GM21619 (cell line): ENCODE data around the gene FZD2.
"Not testable (repeated sequence)": the region's sequence is repeated elsewhere in the genome, so short reads cannot be mapped to it uniquely, and the experiment has no call there.

ENCODE experiments used
- ATAC-seq: cut with Tn5 transposase; IDR thresholded peaks from one replicate; pipeline ENCODE4 v1.9.1; 2021; ENCODE audit not compliant: unreplicated experiment

The FZD2 gene

GRCh38 chr17:44575403-44575802 is 18.1 kb downstream of the FZD2 start:
- ATAC-seq = no peak

- ATAC-seq = no peak
Measured at GRCh38 chr17:44578947-44579346, 21.7 kb downstream of the FZD2 start.

- ATAC-seq = no peak
Measured at GRCh38 chr17:44581868-44582267, 24.6 kb downstream of the FZD2 start.

- ATAC-seq = no peak
Measured at GRCh38 chr17:44584443-44584842, 27.2 kb downstream of the FZD2 start.

- ATAC-seq = no peak
Measured at GRCh38 chr17:44585315-44585714, 28.0 kb downstream of the FZD2 start.

- no peak for ATAC-seq
Measured at GRCh38 chr17:44587339-44587738, 30.1 kb downstream of the FZD2 start.

GRCh38 chr17:44589316-44590071 is 32.2 kb downstream of the FZD2 start:
- ATAC-seq = no peak

- not testable (repeated sequence) for ATAC-seq
Measured at GRCh38 chr17:44590072-44590462, 32.8 kb downstream of the FZD2 start.

- ATAC-seq = not testable (repeated sequence)
Measured at GRCh38 chr17:44590762-44591161, 33.5 kb downstream of the FZD2 start.

- no peak for ATAC-seq
Measured at GRCh38 chr17:44591206-44591605, 33.9 kb downstream of the FZD2 start.

GRCh38 chr17:44593156-44593555 is 35.9 kb downstream of the FZD2 start:
- no peak for ATAC-seq

GRCh38 chr17:44595216-44595775 is 38.0 kb downstream of the FZD2 start:
- no peak for ATAC-seq

GRCh38 chr17:44598329-44598728 is 41.0 kb downstream of the FZD2 start:
- ATAC-seq = no peak

GRCh38 chr17:44598932-44599297 is 41.6 kb downstream of the FZD2 start:
- no peak for ATAC-seq

GRCh38 chr17:44599298-44600175 is 42.3 kb downstream of the FZD2 start:
- no peak for ATAC-seq

- no peak for ATAC-seq
Measured at GRCh38 chr17:44601539-44601938, 44.3 kb downstream of the FZD2 start.

GRCh38 chr17:44601973-44602372 is 44.7 kb downstream of the FZD2 start:
- ATAC-seq = no peak

GRCh38 chr17:44602390-44602789 is 45.1 kb downstream of the FZD2 start:
- no peak for ATAC-seq

- no peak for ATAC-seq
Measured at GRCh38 chr17:44602970-44603369, 45.7 kb downstream of the FZD2 start.

- no peak for ATAC-seq
Measured at GRCh38 chr17:44604116-44604761, 47.0 kb downstream of the FZD2 start.

- no peak for ATAC-seq
Measured at GRCh38 chr17:44604768-44605485, 47.6 kb downstream of the FZD2 start.
